Measurements from ENCODE around the gene DAGLB.
"Not testable (repeated sequence)": the region's sequence is repeated elsewhere in the genome, so short reads cannot be mapped to it uniquely, and the experiment has no call there.

Gene DAGLB

GRCh38 chr7:6397759-6398495, 49.8 kb downstream of the DAGLB start:
- not testable (repeated sequence) for DNase-seq (ENCODE audit: low read depth)

DNA sequence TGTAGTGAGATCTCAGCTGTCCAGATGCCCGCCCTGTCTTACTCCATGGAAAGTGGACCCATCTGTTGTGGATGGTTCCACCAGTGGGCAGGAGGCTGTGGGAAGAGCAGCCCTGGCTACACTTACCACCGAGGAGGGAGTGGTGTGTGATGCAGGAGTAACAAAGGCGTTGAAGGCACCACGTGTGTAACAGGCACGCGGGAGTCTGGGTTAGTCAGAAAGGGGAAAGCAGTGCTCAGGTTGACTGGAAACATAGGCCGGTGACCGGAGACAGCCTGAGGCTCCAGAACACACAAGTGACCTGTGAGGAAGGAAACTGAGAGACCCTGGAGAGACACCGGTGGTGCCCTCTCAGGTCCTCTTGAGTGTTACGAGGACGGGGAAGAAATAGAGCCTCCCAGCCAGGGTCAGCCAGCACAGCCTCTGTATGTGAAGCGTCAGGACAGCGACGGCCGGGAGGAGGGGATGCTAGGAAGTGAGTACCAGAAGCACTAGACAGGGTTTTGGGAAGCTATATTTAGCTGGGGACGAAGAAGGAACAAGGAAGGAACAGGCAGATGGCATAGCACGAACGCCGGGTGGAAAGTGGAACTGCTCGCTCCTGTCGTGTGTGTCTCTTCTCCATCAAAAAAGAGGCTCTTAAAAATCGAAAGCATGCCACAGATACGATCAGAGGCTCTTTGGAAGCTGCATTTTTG, 51.7 kb downstream of the DAGLB start:
- no peak for DNase-seq (ENCODE audit: low read depth)

DNA sequence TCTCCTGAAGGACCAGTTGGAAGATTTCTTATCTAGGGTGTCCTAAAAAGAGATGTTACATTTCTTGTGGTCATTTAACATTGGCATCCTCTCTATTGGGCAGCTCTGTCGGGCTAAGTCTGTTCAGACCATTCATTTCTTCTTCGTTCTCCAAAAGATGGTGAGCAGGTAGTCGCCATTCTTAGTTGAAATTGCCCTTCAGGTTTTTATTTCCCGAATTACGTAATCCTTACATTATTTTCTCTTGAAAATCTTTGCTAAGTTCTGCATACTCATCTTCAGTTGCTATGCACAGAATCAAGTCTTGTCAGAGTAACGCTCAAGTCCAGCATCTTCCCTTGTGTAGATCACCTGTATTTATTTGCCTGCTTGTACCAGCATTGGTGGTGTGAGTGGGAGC, 53.6 kb downstream of the DAGLB start:
- no peak for DNase-seq (ENCODE audit: low read depth)

DNA sequence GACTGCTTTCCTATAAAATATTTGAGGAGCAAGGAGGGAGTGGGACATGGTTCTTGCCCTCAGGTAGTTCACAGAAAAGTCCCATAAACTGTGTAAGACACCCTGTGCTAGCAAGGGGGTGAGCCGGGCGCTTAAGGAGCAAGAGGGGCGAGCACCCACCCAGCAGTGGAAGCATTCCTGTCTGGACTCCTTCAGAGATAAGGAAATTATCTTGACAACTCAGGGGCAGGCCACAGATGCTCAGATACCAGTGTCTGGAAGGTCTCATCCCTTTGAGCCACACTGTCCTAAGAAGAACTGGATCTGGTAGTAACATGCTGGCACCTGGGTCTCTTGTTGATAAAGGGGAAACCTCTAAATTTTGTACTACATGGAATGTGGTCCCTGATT, 54.1 kb downstream of the DAGLB start:
- no peak for DNase-seq (ENCODE audit: low read depth)

DNA sequence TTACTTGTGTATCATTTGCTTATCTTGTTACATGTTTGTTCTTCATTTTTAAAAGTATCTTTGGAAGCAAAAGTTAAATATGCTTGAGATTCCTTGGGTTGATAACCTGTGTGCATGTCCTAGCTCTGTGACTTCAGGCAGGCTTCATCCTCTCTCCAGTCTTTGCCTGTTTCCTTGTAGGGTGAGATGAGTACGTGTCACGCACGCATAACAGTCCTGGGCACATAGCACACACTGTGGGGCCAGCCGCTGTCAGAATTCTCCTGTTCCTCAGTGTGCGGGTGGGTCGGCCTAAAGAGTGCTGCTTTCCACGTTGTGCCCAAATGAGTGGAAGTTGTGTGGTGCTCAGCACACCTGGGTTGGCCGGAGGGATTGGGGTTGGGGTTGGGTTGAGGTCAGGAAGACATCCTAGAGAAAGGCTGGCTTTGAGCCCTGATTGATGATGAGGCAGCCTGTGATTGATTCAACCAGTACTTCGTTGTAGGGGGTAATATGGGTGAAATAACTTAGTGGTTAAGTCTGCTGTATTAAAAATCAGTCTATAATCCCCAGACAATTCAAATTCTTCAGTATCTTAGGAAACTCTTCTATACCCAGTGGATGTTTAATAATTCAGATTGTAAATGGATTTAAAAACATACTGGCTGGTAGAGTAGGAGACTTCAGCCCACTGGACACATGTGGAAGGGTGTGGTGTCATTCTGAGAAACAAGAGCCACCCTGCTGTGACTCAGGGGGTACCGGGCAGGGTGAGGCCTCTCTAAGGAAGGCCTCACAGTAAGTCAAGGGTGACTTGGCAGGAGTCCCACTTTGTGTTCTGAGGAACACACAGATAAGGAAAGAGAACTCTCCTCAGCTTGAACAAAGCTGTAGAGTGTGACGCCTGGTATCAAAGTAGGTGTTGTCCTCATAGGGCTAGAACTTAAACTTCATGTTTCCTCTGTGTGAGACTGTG, 54.8 kb downstream of the DAGLB start:
- DNase-seq (ENCODE audit: low read depth): no peak

- DNase-seq (ENCODE audit: low read depth): no peak
Measured at GRCh38 chr7:6389728-6390127, 58.0 kb downstream of the DAGLB start.

GRCh38 chr7:6387734-6388294, 59.9 kb downstream of the DAGLB start:
- no peak for DNase-seq (ENCODE audit: low read depth)

GRCh38 chr7:6386779-6387178, 61.0 kb downstream of the DAGLB start:
- DNase-seq (ENCODE audit: low read depth): no peak

DNA sequence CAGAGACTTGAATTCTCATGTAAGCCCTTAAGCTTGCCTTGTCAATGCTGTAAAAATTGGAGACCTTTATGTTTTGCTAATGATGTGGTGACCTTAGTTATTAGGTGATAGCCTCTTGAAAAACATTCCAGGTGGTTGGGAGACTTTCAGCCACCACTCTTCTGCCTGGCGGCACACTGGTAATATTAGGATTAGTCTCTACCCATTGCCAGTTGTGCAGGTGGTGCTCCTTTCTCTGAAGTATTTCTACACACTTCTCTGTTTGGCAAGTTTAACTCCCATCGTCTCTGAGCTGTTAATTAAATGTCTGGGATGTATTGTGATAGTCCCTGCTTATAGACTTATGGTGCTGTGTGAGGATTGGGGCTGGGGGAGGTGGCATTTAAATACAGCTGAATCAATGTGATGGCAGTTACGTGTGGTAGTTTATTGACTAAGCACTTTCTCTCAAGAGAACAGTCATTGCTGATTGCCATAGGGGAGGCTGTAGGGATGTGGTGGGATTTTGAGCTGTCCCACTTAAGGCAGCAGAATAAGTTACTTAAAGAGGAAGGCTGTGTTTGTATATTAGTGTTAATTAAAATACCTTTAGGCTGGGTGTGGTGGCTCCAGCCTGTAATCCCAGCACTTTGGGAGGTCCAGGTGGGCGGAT, 61.7 kb downstream of the DAGLB start:
- DNase-seq (ENCODE audit: low read depth): no peak

- no peak for DNase-seq (ENCODE audit: low read depth)
Measured at GRCh38 chr7:6385110-6385781, 62.5 kb downstream of the DAGLB start.

DNA sequence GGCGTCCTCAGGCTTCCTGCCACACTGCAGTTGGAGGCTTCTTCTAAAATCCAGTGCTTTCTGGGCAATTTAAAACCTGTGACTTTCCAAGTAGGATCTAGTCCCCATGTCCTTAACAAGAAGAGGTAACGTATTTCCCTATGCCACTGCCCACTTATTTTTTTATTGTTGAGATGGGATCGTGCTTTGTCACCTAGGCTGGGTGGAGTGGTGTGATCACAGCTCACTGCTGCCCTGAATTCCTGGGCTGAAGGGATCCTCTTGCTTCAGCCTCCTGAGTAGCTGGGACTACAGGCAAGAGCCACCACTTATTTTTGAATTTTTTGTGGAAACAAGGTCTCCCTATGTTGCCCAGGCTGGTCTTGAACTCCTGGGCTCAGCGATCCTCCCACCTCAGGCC, 63.4 kb downstream of the DAGLB start:
- no peak for DNase-seq (ENCODE audit: low read depth)

- DNase-seq (ENCODE audit: low read depth): no peak
Measured at GRCh38 chr7:6382817-6383216, 64.9 kb downstream of the DAGLB start.

DNA sequence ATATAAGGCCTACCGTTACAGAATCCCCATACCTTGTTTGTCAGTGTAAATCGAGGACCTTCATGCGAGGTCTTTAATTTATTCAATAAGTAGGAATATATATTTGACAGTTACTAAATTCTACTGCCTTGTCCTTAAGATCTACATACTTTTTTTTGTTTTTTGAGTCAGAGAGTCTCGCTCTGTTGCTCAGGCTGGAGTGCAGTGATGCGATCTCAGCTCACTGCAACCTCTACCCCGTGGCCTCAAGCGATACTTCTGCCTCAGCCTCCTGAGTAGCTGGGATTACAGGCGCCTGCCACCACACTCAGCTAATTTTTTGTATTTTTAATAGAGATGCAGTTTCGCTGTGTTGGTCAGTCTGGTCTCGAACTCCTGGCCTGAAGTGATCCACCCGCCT, 65.9 kb downstream of the DAGLB start:
- not testable (repeated sequence) for DNase-seq (ENCODE audit: low read depth)

DNA sequence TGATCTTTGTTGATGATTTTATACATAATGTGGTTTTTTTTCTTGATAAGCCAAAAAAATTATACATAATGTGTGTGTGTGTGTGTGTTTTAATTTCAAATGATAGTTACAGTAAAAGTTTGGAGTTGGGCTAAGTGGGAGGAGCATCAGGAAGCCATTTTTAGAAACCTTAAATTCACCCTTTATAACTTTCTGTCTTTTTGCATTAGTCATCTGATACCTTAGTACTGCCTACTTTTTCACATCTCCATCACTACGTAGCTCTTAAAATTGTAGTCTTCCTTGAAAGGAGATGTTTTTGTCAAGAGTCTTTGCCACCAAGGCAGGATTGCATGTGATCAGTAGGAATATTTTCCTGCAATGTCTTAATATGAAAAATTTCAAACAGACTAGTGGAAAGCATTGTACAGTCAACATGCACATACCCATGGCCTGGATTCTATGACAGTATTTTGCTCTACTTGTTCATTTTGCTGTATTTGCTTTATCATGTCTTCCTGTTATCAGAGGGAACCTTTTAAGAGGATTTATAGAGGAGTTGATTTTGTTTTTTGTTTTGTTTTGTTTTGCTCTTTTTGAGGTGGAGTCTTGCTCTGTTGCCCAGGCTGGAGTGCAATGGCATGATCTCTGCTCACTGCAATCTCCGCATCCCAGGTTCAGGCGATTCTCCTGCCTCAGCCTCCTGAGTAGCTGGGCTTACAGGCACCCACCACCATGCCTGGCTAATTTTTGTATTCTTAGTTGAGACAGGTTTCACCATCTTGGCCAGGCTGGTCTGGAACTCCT, 67.3 kb downstream of the DAGLB start:
- no peak for DNase-seq (ENCODE audit: low read depth)

- DNase-seq (ENCODE audit: low read depth): no peak
Measured at GRCh38 chr7:6379886-6380285, 67.9 kb downstream of the DAGLB start.

- DNase-seq (ENCODE audit: low read depth): not testable (repeated sequence)
Measured at GRCh38 chr7:6378556-6378955, 69.2 kb downstream of the DAGLB start.

- DNase-seq (ENCODE audit: low read depth): no peak
Measured at GRCh38 chr7:6376820-6377219, 70.9 kb downstream of the DAGLB start.

GRCh38 chr7:6375348-6376101, 72.2 kb downstream of the DAGLB start:
- no peak for DNase-seq (ENCODE audit: low read depth)

GRCh38 chr7:6367701-6368211, 80.0 kb downstream of the DAGLB start:
- DNase-seq (ENCODE audit: low read depth): no peak
